Activated CD4-positive, CD25-positive, alpha-beta regulatory T cell (primary cell): ENCODE results near the gene PRKAB2.
"Not testable (repeated sequence)": the region's sequence is repeated elsewhere in the genome, so short reads cannot be mapped to it uniquely, and the experiment has no call there.

Experiments used
- DNase-seq, 4 experiments: peaks; one replicate each; lab custom pipeline; 2025; lab: John Stamatoyannopoulos, UW

Gene PRKAB2

GRCh38 chr1:147109762-147110161 lies 62.5 kb downstream of the PRKAB2 start:
- no peak for DNase-seq

- no peak for DNase-seq
These were observed 63.2 kb downstream of the PRKAB2 start for GRCh38 chr1:147109041-147109440.

GRCh38 chr1:147106407-147106881 lies 65.8 kb downstream of the PRKAB2 start:
- DNase-seq: not testable (repeated sequence)

GRCh38 chr1:147105909-147106308 lies 66.4 kb downstream of the PRKAB2 start:
- no peak for DNase-seq
